ENCODE data around the gene LY6G6C. TPM values are rescaled to one million over a fixed set of nuclear protein-coding genes. Genes with fewer than 3 reads are reported as not detected.
A peak's percentile ranks its signal among the peaks of the same experiment; 100 is the strongest.

Gene LY6G6C
- total RNA-seq, 1 donor from 2014 or later, result not detected

DNA sequence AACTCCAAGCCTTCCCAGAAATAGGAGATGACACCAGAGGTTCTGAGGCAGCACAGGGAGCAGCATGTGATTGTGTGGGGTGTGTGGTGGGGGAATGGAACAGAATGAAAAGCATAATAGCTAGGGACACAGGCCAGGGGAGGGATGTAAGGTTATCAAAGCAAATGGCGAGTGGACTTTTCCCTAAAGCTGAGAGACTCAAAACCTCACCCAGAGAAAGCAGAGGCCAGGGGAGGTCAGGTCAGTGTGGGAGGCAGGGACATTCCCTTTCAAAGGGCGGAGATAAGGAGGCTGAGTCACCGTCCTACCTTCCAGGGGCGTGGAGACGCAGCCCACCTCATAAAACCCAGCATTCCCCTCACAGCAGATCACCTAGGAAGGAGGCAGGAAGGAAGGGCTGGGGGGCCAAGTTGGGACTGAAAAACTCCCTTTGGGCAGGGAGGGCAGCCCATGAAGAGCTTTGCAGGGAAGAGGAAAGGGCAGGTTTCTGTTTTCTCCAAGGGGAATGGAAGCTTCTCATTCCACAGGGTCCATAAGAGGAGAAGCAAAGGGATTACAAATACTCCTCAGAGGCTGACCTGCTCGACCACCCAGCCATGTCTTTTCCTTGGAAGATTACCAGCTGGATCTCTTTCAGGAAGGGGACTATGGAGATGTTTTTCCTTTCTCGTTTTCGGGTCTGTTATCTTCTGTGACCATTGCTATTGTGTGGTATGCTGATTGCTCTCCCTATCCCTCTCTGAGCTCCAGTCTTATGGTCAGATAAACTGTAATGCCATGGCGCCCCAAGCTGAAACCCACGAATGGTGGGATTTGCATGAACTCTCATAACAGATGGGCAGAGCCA lies 31.1 kb downstream of the LY6G6C start:
- Histone ChIP-seq H3K9me3 (ENCODE audit: low read depth) (no peaks in the 10 kb centered on the region), H3K36me3 (no peaks in the 10 kb centered on the region), H3K27me3 (no peaks in the 10 kb centered on the region), H3K27ac (no peak overlapping the region), H3K79me2 (ENCODE audit: low read depth) (no peaks in the 10 kb centered on the region), H4K20me1 (ENCODE audit: low read depth) (peaks cover 3% of the 10 kb centered on the region), H2AFZ (replicated peaks) (no peak overlapping the region), H3K4me3 (no peak overlapping the region), H3K9ac (no peak overlapping the region), H3F3A (ENCODE audit: low read depth) (no peaks in the 10 kb centered on the region), H3K4me2 (no peak overlapping the region), H3K4me1 (no peaks in the 10 kb centered on the region)
- Mint-ChIP-seq H3K27ac (peak overlapping the region; percentile 34), H3K4me1 (peaks cover 3% of the 10 kb centered on the region), H3K4me3 (no peak overlapping the region), H3K36me3 (peaks cover 40% of the 10 kb centered on the region), H3K9me3 (no peaks in the 10 kb centered on the region), H3K27me3 (ENCODE audit: insufficient read depth, low read depth) (peaks cover under 1% of the 10 kb centered on the region)
- TF ChIP-seq, protein P1, sequence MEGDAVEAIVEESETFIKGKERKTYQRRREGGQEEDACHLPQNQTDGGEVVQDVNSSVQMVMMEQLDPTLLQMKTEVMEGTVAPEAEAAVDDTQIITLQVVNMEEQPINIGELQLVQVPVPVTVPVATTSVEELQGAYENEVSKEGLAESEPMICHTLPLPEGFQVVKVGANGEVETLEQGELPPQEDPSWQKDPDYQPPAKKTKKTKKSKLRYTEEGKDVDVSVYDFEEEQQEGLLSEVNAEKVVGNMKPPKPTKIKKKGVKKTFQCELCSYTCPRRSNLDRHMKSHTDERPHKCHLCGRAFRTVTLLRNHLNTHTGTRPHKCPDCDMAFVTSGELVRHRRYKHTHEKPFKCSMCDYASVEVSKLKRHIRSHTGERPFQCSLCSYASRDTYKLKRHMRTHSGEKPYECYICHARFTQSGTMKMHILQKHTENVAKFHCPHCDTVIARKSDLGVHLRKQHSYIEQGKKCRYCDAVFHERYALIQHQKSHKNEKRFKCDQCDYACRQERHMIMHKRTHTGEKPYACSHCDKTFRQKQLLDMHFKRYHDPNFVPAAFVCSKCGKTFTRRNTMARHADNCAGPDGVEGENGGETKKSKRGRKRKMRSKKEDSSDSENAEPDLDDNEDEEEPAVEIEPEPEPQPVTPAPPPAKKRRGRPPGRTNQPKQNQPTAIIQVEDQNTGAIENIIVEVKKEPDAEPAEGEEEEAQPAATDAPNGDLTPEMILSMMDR (IDR thresholded peaks at IDR 0.05), result no peak
- DNase-seq (ENCODE audit: low spot score), result no peak

DNA sequence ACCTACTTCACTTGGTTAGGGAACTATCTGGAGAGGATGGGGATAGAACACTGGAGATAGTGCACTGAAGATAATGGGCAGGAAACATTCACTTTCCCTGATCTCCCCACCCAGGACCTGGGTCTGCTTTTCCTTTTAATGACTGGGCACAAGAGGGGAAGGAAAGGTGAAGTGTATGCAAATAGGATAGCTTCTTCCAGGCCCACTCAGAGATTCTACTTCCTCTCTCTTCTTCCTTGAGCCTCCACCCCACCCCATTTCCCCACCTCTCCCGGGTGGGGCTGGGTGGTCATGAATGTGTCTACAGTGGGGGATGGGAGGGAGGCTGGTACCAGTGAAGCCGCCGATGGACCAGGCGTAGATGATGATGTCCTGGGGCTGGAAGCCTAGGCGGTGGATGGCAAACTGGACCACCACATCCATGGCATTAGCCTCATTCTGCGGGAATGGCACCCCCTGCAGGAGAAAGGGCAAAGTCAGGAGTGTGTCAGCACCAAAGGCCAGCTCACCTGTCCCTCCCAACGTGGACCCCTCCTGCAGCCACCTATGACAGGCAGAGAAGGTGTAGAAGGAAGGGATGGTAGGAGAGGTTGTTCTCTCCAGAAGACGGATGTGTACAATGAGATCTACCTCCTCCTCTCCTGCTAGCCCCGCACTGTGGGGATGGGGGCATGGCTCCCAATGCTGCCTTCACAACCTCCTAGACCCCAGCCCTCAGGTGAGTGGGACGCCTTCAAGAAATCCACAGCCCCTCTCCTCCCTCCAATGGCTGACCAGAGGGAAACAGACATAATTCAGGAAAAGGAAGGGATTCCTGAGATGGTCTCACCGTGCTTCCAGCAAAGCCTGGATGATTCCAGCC lies 32.1 kb downstream of the LY6G6C start:
- Histone ChIP-seq H3K27ac (no peak overlapping the region), H3K9ac (no peak overlapping the region), H3K4me3 (no peak overlapping the region), H3K4me2 (no peak overlapping the region), H3F3A (ENCODE audit: low read depth) (peaks cover 5% of the 10 kb centered on the region), H2AFZ (replicated peaks) (no peak overlapping the region), H3K79me2 (ENCODE audit: low read depth) (no peaks in the 10 kb centered on the region), H4K20me1 (ENCODE audit: low read depth) (peaks cover 3% of the 10 kb centered on the region), H3K36me3 (no peaks in the 10 kb centered on the region), H3K4me1 (no peaks in the 10 kb centered on the region), H3K27me3 (no peaks in the 10 kb centered on the region), H3K9me3 (ENCODE audit: low read depth) (no peaks in the 10 kb centered on the region)
- H3K4me1 Mint-ChIP-seq, result peaks cover 3% of the 10 kb centered on the region
- no peak overlapping the region for H3K4me3 Mint-ChIP-seq
- no peak for TF ChIP-seq EZH2 (IDR thresholded peaks at IDR 0.05)
- TF ChIP-seq EZH2phosphoT487 (IDR thresholded peaks at IDR 0.05), result no peak
- TF ChIP-seq, protein P1 (IDR thresholded peaks at IDR 0.05), result peak; percentile 50
- H3K9me3 Mint-ChIP-seq, result no peaks in the 10 kb centered on the region
- peak overlapping the region; percentile 34 for H3K27ac Mint-ChIP-seq
- peaks cover 2% of the 10 kb centered on the region for H3K27me3 Mint-ChIP-seq (ENCODE audit: insufficient read depth, low read depth)
- peaks cover 43% of the 10 kb centered on the region for H3K36me3 Mint-ChIP-seq
- DNase-seq (ENCODE audit: low spot score), result no peak

DNA sequence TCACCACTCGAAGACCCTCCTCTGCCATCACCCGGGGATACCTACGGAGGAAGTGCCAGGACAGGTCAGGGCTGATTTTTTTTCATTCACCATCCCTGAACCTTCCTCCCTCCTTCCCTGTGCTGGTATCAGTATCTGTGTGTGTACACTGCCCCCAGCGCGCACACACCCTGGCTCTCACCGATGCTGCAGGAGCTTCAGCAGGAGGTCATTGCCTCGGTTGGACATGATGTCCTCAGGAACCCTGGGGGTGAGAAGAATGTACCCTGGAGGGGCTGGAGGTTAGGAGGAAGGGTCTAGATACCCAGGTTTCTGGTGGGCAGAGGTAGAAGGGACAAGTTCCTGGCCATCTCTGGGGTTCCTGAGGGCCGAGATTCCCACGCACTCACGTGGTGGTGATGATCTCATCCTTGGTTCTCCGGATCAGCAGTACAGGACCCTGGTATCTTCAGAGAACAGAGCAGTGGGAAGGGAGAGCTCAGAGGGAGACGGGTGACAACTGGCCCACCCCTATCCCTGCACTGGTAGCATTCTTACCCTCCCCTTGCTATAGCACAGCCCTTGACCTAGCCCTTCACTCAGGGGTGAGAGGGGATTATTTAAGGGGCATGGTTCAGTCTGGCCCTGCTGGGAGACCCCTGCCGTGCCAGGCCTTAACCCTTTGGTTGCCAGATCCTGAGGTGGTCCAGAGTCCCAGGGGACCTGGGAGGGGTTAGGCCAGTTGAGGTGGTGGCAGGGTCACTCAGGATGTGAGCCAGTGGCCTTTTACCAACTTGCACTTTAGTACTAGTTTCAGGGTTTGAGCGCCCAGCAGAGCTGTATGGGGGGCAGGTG lies 33.5 kb downstream of the LY6G6C start:
- H3K36me3 Mint-ChIP-seq, result peaks cover 38% of the 10 kb centered on the region
- Histone ChIP-seq H3K4me2 (no peak overlapping the region), H3K9ac (no peak overlapping the region)

More for the DNA sequence above, 33.5 kb downstream of the LY6G6C start:
- Histone ChIP-seq H3K27me3 (no peaks in the 10 kb centered on the region), H3K36me3 (no peaks in the 10 kb centered on the region), H3K27ac (no peak overlapping the region), H3K4me1 (peaks cover 3% of the 10 kb centered on the region), H2AFZ (replicated peaks) (no peak overlapping the region), H3K9me3 (ENCODE audit: low read depth) (no peaks in the 10 kb centered on the region), H3K79me2 (ENCODE audit: low read depth) (no peaks in the 10 kb centered on the region), H3K4me3 (no peak overlapping the region), H3F3A (ENCODE audit: low read depth) (peaks cover 18% of the 10 kb centered on the region), H4K20me1 (ENCODE audit: low read depth) (peaks cover 8% of the 10 kb centered on the region)
- no peak for DNase-seq (ENCODE audit: low spot score)
- Mint-ChIP-seq H3K27me3 (ENCODE audit: insufficient read depth, low read depth) (peaks cover 2% of the 10 kb centered on the region), H3K4me1 (peaks cover 11% of the 10 kb centered on the region), H3K9me3 (no peaks in the 10 kb centered on the region), H3K4me3 (no peak overlapping the region), H3K27ac (peak overlapping the region; percentile 57)
- TF ChIP-seq EZH2phosphoT487 (IDR thresholded peaks at IDR 0.05), result no peak
- no peak for TF ChIP-seq EZH2 (IDR thresholded peaks at IDR 0.05)
- TF ChIP-seq, protein P1 (IDR thresholded peaks at IDR 0.05), result no peak

Measured in neural progenitor cell (in vitro differentiated cells).